KOPT-K1 (cell line): Measurements from ENCODE around the gene YBEY.

Experiments
- H3K27ac ChIP-seq: fragments of 200-600 bp; sonication (generic); 2 replicates; pipeline ENCODE4 v1.5.1; 2016; ENCODE audit warnings: antibody characterized with exemption, mild to moderate bottlenecking, low read depth, low read length; ENCODE audit not compliant: poor library complexity, severe bottlenecking
- H3K36me3 ChIP-seq: fragments of 200-600 bp; sonication (generic); 2 replicates; pipeline ENCODE4 v1.5.1; 2017; ENCODE audit warnings: antibody characterized with exemption, mild to moderate bottlenecking, low read length, moderate library complexity; ENCODE audit not compliant: insufficient read depth
- H3K9me3 ChIP-seq: fragments of 200-600 bp; sonication (generic); 2 replicates; pipeline ENCODE4 v1.5.1; 2017; ENCODE audit warnings: antibody characterized with exemption, low read length, mild to moderate bottlenecking; ENCODE audit not compliant: insufficient read depth, poor library complexity, severe bottlenecking

YBEY gene

GRCh38 chr21:46284733-46285132 is 1.4 kb upstream of the YBEY start:
- H3K27ac ChIP-seq, result peak overlapping the region; percentile 83
- H3K9me3 ChIP-seq, result no peaks in the 10 kb centered on the region
- H3K36me3 ChIP-seq, result peaks cover 47% of the 10 kb centered on the region

GRCh38 chr21:46285206-46285661 is 908 bp upstream of the YBEY start, which contains the start of gene MCM3AP:
Gene MCM3AP, minus strand, starts transcription at chr21:46285611. Its CDS starts 325 bp downstream, at chr21:46285286.
- Histone ChIP-seq H3K27ac (peak within 1 kb of the TSS; percentile 83), H3K9me3 (no peaks in the 10 kb centered on the region), H3K36me3 (peaks cover 42% of the 10 kb centered on the region)

DNA sequence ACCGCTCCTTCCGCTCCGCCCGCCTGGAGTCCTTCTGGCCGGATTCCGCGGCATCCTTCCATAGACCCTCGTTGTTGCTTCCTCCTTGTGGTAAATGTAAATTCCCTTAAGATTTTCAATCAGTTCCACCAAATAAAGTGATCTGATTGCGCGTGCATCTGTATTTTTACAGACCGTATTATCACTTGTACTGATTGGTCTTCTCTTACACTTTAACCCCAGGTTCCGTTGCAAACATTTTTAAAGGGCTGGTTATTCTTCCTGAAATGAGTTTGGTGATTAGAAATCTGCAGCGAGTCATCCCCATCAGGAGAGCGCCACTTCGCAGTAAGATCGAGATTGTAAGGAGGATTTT is 483 bp downstream of the YBEY start:
- Histone ChIP-seq H3K36me3 (peaks cover 34% of the 10 kb centered on the region), H3K9me3 (peaks cover 2% of the 10 kb centered on the region), H3K27ac (peak overlapping the region; percentile 83)

DNA sequence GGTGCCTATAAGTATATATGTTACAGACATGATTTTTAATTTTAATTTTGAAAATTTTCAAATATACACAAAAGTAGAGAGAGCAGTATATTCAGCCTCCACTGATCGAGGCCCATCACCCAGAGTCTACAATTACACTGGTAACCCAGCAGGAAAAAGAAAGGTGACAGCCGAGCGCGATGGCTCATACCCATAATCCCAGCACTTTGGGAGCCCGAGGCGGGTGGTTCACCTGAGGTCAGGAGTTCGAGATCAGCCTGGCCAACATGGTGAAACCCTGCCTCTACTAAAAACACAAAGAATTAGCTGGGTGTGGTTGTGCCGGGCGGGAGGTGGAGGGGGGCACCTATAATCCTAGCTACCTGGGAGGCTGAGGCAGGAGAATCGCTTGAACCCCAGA is 1.4 kb downstream of the YBEY start:
- Histone ChIP-seq H3K27ac (no peak overlapping the region), H3K36me3 (peaks cover 34% of the 10 kb centered on the region), H3K9me3 (peaks cover 6% of the 10 kb centered on the region)

GRCh38 chr21:46289655-46290179 is 3.6 kb downstream of the YBEY start:
- peaks cover 6% of the 10 kb centered on the region for H3K9me3 ChIP-seq
- no peak overlapping the region for H3K27ac ChIP-seq
- H3K36me3 ChIP-seq, result peaks cover 13% of the 10 kb centered on the region; the same call in 1 of the 2 replicates

GRCh38 chr21:46291561-46291960 is 5.4 kb downstream of the YBEY start:
- Histone ChIP-seq H3K27ac (no peak overlapping the region), H3K36me3 (peaks cover 12% of the 10 kb centered on the region; the same call in 1 of the 2 replicates), H3K9me3 (peaks cover 6% of the 10 kb centered on the region)

- H3K36me3 ChIP-seq, result peaks cover 22% of the 10 kb centered on the region; the same call in 1 of the 2 replicates
- H3K9me3 ChIP-seq, result peaks cover 6% of the 10 kb centered on the region
- no peak overlapping the region for H3K27ac ChIP-seq
Measured at GRCh38 chr21:46294647-46295176, 8.6 kb downstream of the YBEY start.

GRCh38 chr21:46295177-46295770 is 9.1 kb downstream of the YBEY start:
- Histone ChIP-seq H3K36me3 (peaks cover 28% of the 10 kb centered on the region; the same call in 1 of the 2 replicates), H3K27ac (no peak overlapping the region), H3K9me3 (peaks cover 6% of the 10 kb centered on the region)

DNA sequence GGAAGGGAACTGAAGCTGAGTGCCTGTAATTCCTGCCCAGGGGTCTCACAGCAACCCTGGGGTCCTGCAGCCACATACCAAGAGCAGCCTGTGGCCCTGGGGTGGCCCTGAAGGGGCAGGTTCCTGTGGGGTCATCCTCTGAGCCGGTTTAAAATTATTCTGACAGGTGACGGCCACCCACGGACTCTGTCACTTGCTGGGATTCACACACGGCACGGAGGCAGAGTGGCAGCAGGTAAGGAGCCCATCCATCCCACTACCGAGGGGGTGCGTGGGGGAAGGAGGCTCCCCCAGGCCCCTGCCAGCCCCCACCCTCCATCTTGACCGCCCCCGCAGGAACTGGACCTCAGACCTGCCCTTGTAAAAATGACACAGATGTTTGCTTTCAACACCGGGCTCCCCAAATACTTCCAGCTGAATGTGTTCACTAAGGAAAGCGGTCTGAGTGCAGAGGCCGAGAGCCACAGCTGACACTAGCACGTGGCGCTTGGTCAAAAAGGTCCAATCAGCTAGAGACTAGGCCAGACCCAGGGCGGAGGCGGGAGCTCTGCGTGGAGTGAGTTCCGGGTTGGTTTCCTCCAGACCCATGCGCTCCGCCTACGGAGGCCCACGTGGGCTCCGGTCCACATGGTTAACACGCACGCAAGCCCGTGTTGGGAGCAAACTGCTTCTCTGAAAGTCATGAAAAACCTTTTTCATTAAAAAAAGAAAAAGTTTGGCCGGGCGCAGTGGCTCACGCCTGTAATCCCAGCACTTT is 10.0 kb downstream of the YBEY start:
- peaks cover 36% of the 10 kb centered on the region for H3K36me3 ChIP-seq
- H3K9me3 ChIP-seq, result peaks cover 6% of the 10 kb centered on the region
- H3K27ac ChIP-seq, result no peak overlapping the region

- Histone ChIP-seq H3K36me3 (peaks cover 39% of the 10 kb centered on the region), H3K9me3 (no peaks in the 10 kb centered on the region), H3K27ac (no peak overlapping the region)
Measured at GRCh38 chr21:46297338-46298271, 11.5 kb downstream of the YBEY start.

DNA sequence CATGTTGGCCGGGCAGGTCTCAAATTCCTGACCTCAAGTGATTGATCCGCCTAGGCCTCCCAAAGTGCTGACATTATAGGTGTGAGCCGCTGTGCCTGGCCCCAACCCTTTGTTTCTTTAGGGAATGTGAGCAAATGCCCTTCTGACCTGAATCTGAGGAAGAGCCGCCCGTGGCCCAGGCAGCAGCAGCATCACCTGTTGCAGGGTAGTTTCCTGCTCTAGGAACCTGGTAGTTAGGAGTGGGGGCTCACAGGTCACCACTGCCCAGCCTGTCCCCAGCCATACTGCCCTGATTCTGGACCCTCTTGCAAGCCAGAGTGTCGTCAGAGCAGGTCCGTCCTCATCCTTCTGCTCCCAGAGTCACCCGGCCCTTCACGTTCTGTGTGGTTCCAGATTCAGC is 13.0 kb downstream of the YBEY start:
- Histone ChIP-seq H3K36me3 (peaks cover 45% of the 10 kb centered on the region), H3K9me3 (no peaks in the 10 kb centered on the region), H3K27ac (no peak overlapping the region)

GRCh38 chr21:46301759-46302158 is 15.6 kb downstream of the YBEY start:
- no peaks in the 10 kb centered on the region for H3K9me3 ChIP-seq
- H3K36me3 ChIP-seq, result peaks cover 64% of the 10 kb centered on the region
- H3K27ac ChIP-seq, result no peak overlapping the region

- H3K27ac ChIP-seq, result no peak overlapping the region
- no peaks in the 10 kb centered on the region for H3K9me3 ChIP-seq
- H3K36me3 ChIP-seq, result peaks cover 80% of the 10 kb centered on the region
Measured at GRCh38 chr21:46304437-46304836, 18.3 kb downstream of the YBEY start.

DNA sequence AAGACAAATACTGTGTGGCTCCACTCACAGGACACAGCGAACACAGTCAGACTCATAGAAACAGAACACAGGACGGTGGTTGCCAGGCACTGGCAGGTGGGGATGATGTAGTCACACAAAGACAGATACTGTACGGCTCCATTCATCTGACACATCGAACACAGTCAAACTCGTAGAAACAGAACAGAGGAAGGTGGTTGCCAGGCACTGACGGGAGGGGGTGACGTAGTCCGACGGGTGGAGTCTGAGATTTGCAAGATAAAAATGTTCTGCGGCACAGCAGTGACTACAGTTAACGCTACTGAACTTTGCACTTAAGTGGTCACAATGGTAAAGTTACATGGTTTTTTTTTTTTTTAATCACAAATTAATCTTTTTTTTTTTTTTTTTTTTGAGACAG is 18.8 kb downstream of the YBEY start:
- H3K27ac ChIP-seq, result no peak overlapping the region
- H3K9me3 ChIP-seq, result no peaks in the 10 kb centered on the region
- H3K36me3 ChIP-seq, result peaks cover 78% of the 10 kb centered on the region
